Activated CD4-positive, CD25-positive, alpha-beta regulatory T cell treated with anti-CD3 and anti-CD28 coated beads, Interleukin-2, amount 50 U/mL, for 24 hours (primary cell): ENCODE measurements around the gene SLITRK3.
A peak's percentile ranks its signal among the peaks of the same experiment; 100 is the strongest.

Experiments used
- ATAC-seq, 2 donors: fragments of 150-1000 bp; cut with Tn5 transposase; one replicate each; pipeline ENCODE4 v1.10.0; 2021; ENCODE audit warnings: mild to moderate bottlenecking in 1 of 2, moderate library complexity in 1 of 2

The SLITRK3 gene, protein sequence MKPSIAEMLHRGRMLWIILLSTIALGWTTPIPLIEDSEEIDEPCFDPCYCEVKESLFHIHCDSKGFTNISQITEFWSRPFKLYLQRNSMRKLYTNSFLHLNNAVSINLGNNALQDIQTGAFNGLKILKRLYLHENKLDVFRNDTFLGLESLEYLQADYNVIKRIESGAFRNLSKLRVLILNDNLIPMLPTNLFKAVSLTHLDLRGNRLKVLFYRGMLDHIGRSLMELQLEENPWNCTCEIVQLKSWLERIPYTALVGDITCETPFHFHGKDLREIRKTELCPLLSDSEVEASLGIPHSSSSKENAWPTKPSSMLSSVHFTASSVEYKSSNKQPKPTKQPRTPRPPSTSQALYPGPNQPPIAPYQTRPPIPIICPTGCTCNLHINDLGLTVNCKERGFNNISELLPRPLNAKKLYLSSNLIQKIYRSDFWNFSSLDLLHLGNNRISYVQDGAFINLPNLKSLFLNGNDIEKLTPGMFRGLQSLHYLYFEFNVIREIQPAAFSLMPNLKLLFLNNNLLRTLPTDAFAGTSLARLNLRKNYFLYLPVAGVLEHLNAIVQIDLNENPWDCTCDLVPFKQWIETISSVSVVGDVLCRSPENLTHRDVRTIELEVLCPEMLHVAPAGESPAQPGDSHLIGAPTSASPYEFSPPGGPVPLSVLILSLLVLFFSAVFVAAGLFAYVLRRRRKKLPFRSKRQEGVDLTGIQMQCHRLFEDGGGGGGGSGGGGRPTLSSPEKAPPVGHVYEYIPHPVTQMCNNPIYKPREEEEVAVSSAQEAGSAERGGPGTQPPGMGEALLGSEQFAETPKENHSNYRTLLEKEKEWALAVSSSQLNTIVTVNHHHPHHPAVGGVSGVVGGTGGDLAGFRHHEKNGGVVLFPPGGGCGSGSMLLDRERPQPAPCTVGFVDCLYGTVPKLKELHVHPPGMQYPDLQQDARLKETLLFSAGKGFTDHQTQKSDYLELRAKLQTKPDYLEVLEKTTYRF

GRCh38 chr3:165195640-165196576, at the start of gene SLITRK3:
Gene SLITRK3, minus strand, starts transcription at chr3:165196384. Its CDS starts 5,554 bp downstream, at chr3:165190830.
- ATAC-seq: no peak

GRCh38 chr3:165243597-165243996, 47.4 kb upstream of the SLITRK3 start:
- ATAC-seq: no peak

DNA sequence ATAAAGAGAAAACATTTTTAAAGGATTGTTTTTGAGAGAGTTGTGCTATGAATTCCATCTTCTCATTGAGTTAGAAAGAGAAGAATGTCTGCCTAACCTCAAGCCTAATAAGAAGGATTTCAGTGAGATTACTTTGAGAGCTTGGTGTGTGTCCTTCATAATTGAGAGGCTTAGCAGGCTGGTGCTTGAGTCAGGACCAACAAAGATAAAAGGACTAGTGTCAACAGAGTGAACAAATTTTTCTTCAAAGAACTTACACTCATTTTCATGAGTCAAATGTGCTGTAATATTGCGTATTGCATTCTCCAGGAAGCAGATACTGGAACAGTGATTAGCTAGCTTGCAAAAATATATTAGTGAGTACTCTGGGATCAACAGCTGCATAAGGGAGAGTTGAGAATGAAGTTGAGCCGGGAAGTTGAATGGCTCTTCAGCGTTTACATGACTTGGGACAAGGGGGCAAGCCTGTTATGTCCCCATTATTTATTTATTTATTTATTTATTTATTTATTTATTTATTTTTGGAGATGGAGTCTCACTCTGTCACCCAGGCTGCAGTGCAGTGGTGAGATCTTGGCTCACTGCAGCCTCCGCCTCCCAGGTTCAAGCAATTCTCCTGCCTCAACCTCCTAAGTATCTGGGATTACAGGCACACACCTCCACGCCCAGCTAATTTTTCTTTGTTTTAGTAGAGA, 37.5 kb upstream of the SLITRK3 start:
- no peak for ATAC-seq

DNA sequence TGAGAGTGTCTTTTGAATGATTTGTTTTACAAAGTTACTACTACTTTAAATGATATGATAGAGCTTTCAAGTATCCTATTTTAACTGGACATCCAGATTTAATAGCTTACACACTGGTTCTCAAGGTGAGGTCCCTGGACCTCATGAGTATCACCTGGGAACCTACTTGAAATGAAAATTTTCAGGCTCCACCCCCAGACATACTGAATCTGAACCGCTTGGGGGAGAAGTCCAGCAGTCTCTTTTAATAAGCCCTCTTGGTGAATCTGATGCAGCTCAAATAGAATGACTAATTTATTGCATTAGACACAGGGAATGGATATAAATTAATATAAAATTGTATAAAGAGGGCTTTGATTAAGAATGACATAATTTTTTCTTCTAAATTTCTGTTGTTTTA, 29.4 kb upstream of the SLITRK3 start:
- no peak for ATAC-seq

- no peak for ATAC-seq
Measured at GRCh38 chr3:165217739-165218138, 21.6 kb upstream of the SLITRK3 start.

GRCh38 chr3:165212580-165212979, 16.4 kb upstream of the SLITRK3 start:
- ATAC-seq: no peak

- ATAC-seq: no peak
Measured at GRCh38 chr3:165211721-165212120, 15.5 kb upstream of the SLITRK3 start.

DNA sequence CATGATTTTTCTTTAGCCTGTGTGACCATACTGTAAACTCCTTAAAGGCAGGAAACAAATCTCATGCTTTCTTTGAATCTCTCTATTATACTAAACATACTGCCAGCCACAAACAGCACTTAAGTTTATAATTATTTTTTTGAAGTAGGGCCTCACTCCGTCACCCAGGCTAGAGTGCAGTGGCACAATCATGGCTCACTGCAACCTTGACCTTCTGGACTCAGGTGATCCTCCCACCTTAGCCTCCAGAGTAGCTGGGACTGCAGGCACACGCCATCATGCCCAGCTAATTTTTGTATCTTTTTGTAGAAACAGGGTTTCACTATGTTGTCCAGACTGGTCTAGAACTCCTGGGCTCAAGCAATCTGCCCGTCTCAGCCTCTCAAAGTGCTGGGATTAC, 14.5 kb upstream of the SLITRK3 start:
- no peak for ATAC-seq

DNA sequence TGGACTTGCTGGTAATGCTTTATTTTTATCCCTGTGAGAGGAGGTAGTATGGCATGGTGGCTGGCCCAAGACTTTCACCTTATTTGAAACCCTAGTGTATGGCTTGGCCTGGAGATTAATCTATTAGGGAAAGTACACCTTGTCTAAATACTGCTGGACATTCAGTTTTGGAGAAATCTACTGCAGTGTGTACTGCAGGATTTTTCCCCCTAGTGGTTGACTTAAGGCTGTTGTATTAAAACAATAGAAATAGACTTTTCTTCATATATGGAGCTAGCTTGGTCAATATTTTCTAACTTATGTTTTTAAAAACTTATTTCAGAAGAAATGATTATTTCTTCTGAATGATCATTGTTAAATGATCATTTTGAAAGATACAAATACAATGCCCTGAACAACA, 13.9 kb upstream of the SLITRK3 start:
- no peak for ATAC-seq

GRCh38 chr3:165206454-165207266, 10.5 kb upstream of the SLITRK3 start:
- ATAC-seq: peak in 1 of 2 donors; percentile 20

DNA sequence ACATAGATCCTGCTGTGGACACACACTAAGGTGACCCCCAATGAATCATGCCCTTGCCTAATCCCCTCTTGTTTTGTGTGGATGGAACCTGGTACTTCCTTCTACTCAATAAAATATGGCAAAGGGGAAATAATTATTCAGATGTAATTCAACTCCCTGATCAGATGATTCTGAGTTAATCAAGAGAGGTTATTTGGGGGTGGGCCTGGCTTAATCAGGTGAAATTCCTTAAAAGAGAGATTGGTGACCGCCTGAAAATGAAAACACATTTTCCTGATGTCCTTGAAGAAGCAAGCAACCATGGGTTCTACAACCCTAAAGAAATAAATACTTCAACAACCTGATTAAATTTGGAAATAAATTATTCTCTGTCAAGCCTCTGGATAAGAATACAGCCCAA, 8.3 kb upstream of the SLITRK3 start:
- ATAC-seq: no peak

GRCh38 chr3:165202995-165203394, 6.8 kb upstream of the SLITRK3 start:
- no peak for ATAC-seq

GRCh38 chr3:165201964-165202363, 5.8 kb upstream of the SLITRK3 start:
- no peak for ATAC-seq

GRCh38 chr3:165197481-165197800, 1.3 kb upstream of the SLITRK3 start:
- ATAC-seq: no peak

- ATAC-seq: no peak
Measured at GRCh38 chr3:165196577-165197480, 645 bp upstream of the SLITRK3 start.

DNA sequence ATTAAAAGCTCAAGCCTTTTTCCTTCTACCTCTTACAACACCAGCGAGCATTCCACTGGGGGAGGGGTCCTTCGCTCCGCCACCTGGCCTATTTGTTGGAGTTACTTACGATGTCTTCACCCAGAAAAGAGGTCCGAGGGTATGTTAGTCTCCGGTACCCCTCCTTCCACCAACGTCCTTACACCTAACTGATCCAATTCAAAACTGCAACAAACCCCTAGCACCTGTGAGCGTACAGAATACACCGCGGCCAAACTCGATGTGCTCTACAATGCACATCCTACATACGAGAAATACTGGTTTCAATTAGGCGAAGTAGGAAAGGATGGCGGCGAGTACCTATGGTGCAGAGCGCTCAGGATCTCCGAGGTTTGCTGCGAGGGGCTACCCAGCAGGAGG, 944 bp downstream of the SLITRK3 start:
- no peak for ATAC-seq

- ATAC-seq: no peak
Measured at GRCh38 chr3:165194511-165195240, 1.5 kb downstream of the SLITRK3 start.

GRCh38 chr3:165193366-165194254, 2.6 kb downstream of the SLITRK3 start:
- ATAC-seq: no peak
